D721Med (cell line): ENCODE data around the gene KANSL1.
"Not testable (repeated sequence)": the region's sequence is repeated elsewhere in the genome, so short reads cannot be mapped to it uniquely, and the experiment has no call there.

ENCODE experiments used
- DNase-seq: peaks from one replicate; pipeline ENCODE4 v3.0.0; 2011; ENCODE audit warnings: low spot score; ENCODE audit not compliant: insufficient read length
- FAIRE-seq: peaks from 2 replicates; lab custom pipeline; 2011; peaks lifted over from hg19 to GRCh38; lab: Jason Lieb, UNC
- CTCF ChIP-seq: IDR thresholded peaks from 2 replicates; pipeline ENCODE4 v1.5.1; 2012; ENCODE audit warnings: mild to moderate bottlenecking, control low read depth; ENCODE audit not compliant: insufficient read depth; ENCODE audit errors: missing control alignments

Gene KANSL1

GRCh38 chr17:46120078-46120477 lies 73.2 kb downstream of the KANSL1 start:
- TF ChIP-seq CTCF = no peak
- FAIRE-seq (no peak), DNase-seq (no peak)

- TF ChIP-seq CTCF = no peak
- DNase-seq = no peak
- FAIRE-seq = no peak
Observed at GRCh38 chr17:46118964-46119363, 74.3 kb downstream of the KANSL1 start.

- DNase-seq = no peak
- peak; percentile 11 for FAIRE-seq
- no peak for TF ChIP-seq CTCF
Observed at GRCh38 chr17:46117850-46118696, 75.2 kb downstream of the KANSL1 start.

- no peak for FAIRE-seq
- no peak for DNase-seq
Observed at GRCh38 chr17:46117117-46117516, 76.1 kb downstream of the KANSL1 start.

GRCh38 chr17:46115699-46116098 lies 77.5 kb downstream of the KANSL1 start:
- TF ChIP-seq CTCF = no peak
- DNase-seq (no peak), FAIRE-seq (peak; percentile 82)

More at GRCh38 chr17:46117117-46117516, 76.1 kb downstream of the KANSL1 start:
- TF ChIP-seq CTCF = no peak

- FAIRE-seq, DNase-seq: not testable (repeated sequence)
Observed at GRCh38 chr17:46111236-46111635, 82.0 kb downstream of the KANSL1 start.

- peak; percentile 60 for DNase-seq
- peak; percentile 98 for FAIRE-seq
- TF ChIP-seq CTCF = no peak
Observed at GRCh38 chr17:46110219-46110618, 83.0 kb downstream of the KANSL1 start.
